ENCODE data around the gene LPP.

Gene LPP

GRCh38 chr3:188497021-188497420 is 343.1 kb downstream of the LPP start:
- DNase-seq: no peak

DNA sequence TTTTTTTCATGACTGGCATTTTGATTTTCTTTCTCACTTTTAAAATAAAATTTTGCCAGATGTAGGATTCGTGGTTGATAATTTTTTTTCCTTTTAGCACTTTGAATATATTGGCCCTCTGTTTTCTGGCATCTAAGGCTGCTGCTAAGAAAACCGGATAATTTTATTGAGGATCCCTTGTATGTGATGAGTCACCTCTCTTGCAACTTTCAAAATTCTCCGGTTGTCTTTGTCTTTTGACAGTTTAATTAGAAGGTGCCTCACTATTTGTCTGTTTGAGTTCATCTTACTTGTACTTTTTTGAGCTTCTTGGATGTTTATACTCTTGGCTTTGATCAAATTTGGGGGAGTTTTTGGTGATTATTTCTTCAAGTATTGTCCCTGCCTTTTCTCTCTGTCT is 349.7 kb downstream of the LPP start:
- no peak for DNase-seq

- DNase-seq: no peak
Measured at GRCh38 chr3:188505151-188505550, 351.2 kb downstream of the LPP start.

GRCh38 chr3:188505911-188506310 is 352.0 kb downstream of the LPP start:
- DNase-seq: no peak

GRCh38 chr3:188506446-188506845 is 352.5 kb downstream of the LPP start:
- no peak for DNase-seq

DNA sequence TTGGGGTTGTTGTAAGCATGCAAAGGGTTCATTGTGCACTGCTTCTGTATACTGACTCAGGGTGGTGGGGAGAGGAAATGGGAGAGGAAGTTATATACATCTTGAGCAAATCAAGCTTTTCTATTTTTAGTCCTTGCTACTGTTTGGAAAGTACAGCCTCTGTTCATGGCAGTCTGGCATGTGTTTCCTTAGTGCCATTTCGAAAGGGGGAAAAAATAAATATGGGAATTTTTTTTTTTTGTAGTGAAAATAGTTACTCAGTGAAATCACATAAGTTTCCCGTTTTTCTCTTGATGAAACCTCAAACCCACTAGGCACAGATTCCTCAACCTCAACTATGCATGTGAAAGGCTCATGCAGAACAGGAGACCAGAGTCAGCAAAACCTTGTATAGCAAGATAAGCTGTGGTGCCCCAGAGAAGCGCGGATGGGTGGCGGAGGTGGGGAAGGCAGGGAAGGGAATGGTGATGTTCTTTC is 353.3 kb downstream of the LPP start:
- no peak for DNase-seq

DNA sequence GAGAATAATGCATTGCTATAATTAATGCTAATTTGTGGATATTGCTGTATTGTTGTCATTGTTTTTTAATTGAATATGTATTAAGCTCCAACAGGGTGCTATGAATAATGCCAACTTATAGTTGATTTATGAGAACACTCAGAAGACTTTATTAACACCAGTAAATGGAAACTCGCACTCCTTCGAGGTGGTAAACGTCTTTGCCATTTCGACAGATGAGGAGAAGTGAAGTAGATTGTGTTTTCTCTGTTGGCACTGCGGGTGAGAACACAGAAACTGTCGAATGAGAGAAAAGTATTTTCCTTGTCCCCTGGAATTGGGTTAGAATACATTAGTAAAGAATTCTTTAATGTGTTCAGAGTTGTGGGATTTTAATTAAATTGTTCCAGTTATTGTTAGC is 354.5 kb downstream of the LPP start:
- DNase-seq: no peak

DNA sequence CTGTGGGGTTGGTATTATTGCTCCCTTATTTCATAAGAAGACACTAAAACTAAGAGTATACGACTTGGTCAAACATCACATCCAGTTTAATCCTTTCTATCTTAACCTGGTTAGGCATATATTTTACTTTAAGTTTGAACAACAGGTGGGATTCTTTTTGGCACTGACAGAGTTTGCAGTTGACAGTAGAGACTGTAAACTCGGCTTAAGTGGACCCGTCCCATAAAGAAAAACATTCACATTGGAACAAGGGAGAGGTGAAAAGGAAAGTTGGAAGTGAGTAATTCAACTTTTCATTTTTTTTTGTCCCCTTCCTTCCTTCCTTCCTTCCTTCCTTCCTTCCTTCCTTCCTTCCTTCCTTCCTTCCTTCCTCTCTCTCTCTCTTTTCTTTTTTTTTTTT is 355.4 kb downstream of the LPP start:
- DNase-seq: no peak

- DNase-seq: no peak
Measured at GRCh38 chr3:188510366-188510765, 356.4 kb downstream of the LPP start.

- no peak for DNase-seq
Measured at GRCh38 chr3:188513662-188514328, 359.8 kb downstream of the LPP start.

DNA sequence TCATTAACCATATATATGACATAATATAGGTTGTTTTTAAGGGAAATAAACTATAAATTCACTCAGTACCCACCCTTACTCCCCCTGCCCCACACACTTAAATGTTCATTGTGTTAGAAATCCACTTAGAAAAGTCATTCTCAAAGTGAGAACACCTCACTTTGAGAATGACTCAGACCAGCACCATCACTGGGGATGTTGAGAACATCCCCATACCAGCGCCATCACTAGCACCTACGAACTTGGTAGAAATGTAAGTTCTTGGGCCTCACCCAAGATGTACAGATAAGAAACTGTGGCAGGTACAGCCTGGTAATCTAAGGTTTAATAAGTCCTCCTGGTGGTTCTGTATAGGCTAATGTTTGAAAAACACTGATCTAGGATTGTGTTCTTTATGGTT is 362.6 kb downstream of the LPP start:
- no peak for DNase-seq

GRCh38 chr3:188518416-188518815 is 364.5 kb downstream of the LPP start:
- no peak for DNase-seq

GRCh38 chr3:188518835-188519452 is 365.0 kb downstream of the LPP start:
- no peak for DNase-seq

DNA sequence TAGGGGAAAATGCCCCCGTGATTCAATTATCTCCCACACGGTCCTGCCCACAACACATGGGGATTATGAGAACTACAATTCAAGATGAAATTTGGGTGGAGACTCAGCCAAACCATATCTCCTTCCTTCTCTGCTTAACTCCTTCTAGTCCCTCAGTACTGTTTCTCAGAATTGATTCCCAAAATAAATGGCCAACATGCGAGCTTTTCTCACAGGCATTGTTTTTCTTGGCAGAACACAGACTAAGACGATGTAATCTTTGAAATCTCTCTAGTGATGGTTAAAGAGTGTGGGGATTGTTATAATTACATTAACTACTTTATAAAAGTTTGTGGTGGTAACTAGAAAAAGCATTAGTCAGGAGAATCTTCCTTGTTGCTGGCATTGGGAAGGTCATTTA is 366.5 kb downstream of the LPP start:
- DNase-seq: no peak

DNA sequence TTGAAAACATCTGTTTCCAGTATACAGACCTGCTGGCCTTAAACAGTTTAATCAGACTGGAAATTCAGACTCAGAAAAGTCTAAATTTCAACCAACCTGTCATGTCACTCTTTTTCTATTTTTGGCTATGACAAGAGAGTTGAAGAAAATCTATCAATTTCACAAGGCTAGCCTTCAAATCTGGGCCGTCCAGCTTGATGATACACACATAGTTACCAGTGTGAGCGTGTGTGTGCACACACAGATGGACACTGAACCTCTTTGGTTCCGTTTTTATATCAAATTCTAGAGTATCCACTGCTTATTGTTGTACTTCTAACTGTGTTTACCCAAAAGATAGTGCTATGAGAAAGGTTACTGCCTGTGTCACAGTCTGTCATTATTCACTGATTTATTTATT is 368.2 kb downstream of the LPP start:
- DNase-seq: no peak

DNA sequence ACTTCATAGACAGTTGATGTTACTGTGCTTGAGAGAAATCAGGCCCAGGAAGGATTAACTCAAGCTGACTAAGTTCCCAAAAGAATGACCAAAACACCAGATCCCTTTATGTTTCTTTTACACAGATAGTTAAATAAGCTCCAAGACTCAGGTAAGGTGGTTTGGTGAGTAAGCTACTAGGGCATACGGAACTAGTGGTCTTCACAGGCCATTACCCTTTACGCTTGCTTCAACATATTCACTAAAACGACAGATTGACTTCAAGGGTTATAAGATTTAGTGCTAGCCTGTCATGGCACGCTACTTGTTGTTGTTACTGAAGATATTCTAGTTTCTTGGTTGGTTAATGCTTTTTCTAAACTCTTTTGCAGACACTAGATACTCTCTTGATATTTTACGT is 369.3 kb downstream of the LPP start:
- no peak for DNase-seq

DNA sequence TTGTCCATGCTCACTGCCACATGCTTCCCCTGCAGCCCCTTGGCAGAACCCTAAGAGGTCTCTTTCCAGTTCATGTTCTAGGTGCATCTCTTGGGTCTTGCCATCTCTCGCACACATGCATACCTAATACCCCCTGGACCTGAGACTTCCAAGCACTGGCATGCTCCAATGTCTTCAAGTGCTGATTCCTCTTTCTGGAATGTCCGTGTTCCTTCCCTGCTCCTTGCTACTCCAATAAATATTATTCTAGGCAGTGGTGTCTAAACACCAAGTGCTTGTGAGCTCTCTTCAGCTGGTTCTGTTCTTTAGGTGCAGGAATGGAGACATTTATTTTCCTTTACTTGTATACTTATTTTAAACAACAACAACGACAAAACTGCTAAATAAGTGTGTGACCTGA is 370.1 kb downstream of the LPP start:
- no peak for DNase-seq

- DNase-seq: no peak
Measured at GRCh38 chr3:188526057-188526456, 372.1 kb downstream of the LPP start.

GRCh38 chr3:188527389-188527788 is 373.4 kb downstream of the LPP start:
- DNase-seq: no peak

- no peak for DNase-seq
Measured at GRCh38 chr3:188528396-188528795, 374.4 kb downstream of the LPP start.

DNA sequence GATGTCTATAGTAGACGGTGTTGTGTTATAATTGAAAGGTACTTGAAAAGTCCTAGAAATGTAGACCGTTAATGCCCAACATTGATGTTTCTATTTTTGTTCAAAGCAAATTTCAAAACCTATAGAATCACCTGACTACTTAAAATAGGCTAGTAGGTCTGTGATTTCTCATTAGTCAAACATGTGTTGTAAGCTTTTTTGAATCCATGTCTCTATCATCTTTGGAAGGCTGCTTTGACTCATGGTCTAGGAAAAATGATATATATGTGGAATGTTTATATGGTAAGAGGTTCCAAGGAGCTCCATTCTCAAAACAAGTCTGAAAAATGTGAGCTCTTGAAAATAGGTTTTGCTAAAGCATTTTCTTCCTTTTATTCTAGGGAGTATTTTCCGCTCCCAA is 375.3 kb downstream of the LPP start:
- no peak for DNase-seq

- DNase-seq: no peak
Measured at GRCh38 chr3:188530226-188530625, 376.3 kb downstream of the LPP start.

GRCh38 chr3:188531210-188531609 is 377.3 kb downstream of the LPP start:
- DNase-seq: no peak

DNA sequence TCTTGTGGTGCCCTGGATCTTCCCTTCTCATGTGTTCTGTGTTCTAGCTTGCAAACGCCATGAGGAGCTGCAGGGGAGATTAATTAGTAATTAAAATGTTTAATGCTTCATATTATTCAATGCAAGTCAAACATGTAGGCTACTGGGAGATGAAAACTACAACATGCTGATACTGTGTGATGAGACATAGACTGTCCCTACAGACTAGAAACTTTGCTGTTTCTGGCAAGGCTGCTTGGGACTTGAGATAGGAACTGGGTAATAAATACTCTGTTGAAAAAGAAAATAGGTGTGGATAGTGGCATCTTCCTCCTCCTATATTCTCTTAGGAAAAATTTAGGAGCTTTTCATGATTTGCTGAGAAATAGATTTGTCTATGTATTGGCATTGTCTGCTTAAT is 379.2 kb downstream of the LPP start:
- no peak for DNase-seq
